Jurkat, Clone E6-1 (cell line): Measurements from ENCODE around the gene TAF8.
"Not testable (repeated sequence)": the region's sequence is repeated elsewhere in the genome, so short reads cannot be mapped to it uniquely, and the experiment has no call there.

Experiments used
- DNase-seq: peaks from one replicate; pipeline ENCODE4 v3.0.0-alpha.2; 2011; ENCODE audit warnings: low read depth, low spot score
- H3K4me3 ChIP-seq: 2 replicates; pipeline ENCODE4 v1.5.1; 2011; ENCODE audit warnings: mild to moderate bottlenecking, low read length, control low read depth, moderate library complexity

The TAF8 gene

DNA sequence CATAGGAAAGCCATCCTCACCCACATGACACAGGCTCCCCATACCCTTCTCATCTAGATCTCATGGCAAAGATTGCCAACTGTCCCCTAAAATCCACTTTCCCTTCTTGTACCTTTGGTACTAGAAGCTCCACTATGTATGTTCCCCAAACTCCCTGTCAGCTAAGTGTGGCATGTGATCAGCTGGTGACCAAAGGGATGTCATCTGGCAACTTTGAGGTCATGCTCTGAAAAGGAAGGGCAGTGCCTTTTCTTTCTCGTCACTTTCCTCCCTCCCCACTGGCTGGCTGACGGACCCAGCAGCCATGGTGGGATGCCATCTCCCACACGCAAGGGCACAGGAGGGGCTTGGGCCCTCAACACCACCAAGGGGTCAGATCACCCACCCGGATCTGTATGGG, 23.8 kb upstream of the TAF8 start:
- no peak overlapping the region for H3K4me3 ChIP-seq
- no peak for DNase-seq

- DNase-seq = no peak
- no peak overlapping the region for H3K4me3 ChIP-seq
Observed at GRCh38 chr6:42028234-42029061, 21.9 kb upstream of the TAF8 start.

DNA sequence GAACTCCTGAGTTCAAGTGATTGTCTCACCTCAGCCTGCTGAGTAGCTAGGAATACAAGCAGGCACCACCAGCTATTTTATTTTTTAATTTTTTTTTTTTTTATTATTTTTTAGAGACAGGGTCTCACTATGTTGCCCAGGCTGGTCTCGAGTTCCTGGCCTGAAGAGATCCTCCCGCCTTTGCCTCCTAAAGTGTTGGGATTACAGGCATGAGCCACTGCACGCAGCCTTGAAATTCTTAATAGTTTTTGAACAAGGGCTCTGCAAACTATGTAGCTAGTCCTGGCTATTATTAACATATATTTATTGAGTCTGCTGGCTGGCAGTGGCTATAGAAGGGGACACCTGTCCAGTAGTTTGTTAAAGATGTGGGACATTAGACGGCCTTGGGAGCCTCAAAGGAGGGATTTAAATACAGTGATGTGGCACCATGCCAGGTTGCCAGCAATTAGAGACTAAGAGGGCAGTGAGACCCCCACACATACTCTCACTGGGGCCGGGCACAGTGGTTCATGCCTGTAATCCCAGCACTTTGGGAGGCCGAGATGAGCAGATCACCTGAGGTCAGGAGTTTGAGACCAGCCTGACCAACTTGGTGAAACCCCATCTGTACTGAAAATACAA, 21.1 kb upstream of the TAF8 start:
- DNase-seq = no peak

DNA sequence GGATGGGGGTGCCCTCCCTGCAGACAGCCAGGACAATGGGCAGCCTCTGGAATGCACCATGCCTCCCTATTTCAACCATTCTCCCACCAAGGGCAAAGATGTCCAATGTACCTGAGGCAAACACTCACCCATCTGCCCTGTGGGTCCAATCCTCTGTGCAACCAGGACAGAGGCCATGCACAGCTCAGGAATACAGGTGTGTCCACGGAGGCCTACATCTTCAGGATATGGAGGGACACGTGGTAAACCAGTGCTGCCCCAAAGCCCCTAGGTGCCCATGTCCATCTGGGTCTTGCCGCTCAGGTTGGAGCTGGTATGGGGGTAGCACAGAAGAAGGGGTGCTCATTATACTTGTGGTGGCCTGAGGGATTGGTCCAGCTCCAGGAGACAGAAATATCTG, 20.4 kb upstream of the TAF8 start:
- no peak overlapping the region for H3K4me3 ChIP-seq
- DNase-seq = no peak

More for the DNA sequence above, 21.1 kb upstream of the TAF8 start:
- no peak overlapping the region for H3K4me3 ChIP-seq

- H3K4me3 ChIP-seq = no peak overlapping the region
- DNase-seq = no peak
Observed at GRCh38 chr6:42030585-42031506, 19.5 kb upstream of the TAF8 start.

- no peak overlapping the region for H3K4me3 ChIP-seq
- DNase-seq = no peak
Observed at GRCh38 chr6:42032366-42032765, 18.0 kb upstream of the TAF8 start.

- DNase-seq, H3K4me3 ChIP-seq: not testable (repeated sequence)
Observed at GRCh38 chr6:42037669-42038068, 12.7 kb upstream of the TAF8 start.

GRCh38 chr6:42038163-42038562, 12.2 kb upstream of the TAF8 start:
- no peak overlapping the region for H3K4me3 ChIP-seq
- DNase-seq = no peak

DNA sequence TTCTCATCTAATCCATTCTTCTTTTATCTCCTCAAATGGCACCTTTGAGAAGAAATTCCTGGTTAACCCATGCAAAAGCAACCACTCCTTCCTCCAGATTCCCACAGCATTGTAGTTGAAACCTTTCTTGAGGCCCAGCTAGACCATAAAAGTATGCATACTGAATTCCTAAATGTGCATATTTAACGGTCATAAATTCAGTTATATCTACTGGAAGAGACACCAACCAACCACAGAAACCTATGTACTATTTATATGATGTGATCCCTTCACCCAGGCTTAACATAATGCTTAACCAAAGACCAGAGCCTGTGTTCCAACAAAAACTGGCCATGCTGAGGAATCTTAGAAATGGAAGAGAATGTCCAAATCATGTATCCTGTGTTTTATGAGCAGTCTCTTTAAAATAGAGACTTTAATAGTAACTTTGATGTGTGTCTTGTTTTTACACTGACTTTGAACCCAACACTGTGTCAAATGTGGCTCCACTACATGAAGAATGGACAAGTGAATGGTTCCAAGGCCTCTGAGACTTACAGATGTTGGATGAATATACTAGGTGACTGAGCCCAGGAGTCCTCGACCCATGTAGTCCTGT, 11.4 kb upstream of the TAF8 start:
- no peak for DNase-seq
- H3K4me3 ChIP-seq = peak overlapping the region; percentile 10

GRCh38 chr6:42040856-42041480, 9.4 kb upstream of the TAF8 start:
- no peak overlapping the region for H3K4me3 ChIP-seq
- no peak for DNase-seq

DNA sequence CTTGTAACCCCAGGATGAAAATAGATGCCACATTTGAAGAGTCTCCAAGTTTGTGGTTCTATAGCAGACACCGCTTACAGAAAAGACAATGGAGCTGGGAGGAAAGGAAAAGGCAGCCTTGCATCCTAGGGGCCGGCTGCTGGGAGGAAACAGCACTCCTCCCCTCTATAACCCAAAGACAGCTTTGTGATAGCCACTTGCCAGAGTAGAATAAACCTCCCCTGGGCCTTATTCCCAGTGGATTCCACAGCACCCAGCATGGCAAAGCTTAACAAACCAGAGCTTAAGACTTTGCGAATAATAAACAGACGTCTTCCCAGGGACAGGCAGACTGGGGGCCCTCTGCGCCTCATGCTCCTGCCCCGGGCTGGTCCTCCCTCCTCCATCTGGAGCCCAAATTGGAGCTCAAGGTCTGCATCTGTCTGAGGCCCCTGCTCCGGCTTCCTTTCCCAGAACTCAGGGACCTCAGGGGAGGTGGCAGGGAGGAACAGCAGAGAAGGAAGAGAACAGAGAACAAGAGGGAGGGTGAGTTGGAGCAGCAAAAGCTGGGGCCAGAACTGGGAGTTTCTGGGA, 8.8 kb upstream of the TAF8 start:
- H3K4me3 ChIP-seq = no peak overlapping the region
- peak; percentile 53 for DNase-seq

- H3K4me3 ChIP-seq = no peak overlapping the region
- DNase-seq = no peak
Observed at GRCh38 chr6:42042108-42042507, 8.2 kb upstream of the TAF8 start.

GRCh38 chr6:42043787-42044475, 6.4 kb upstream of the TAF8 start:
- no peak overlapping the region for H3K4me3 ChIP-seq
- DNase-seq = peak; percentile 86

GRCh38 chr6:42045538-42046460, 4.5 kb upstream of the TAF8 start:
- peak; percentile 93 for DNase-seq
- peak overlapping the region; percentile 25 for H3K4me3 ChIP-seq

DNA sequence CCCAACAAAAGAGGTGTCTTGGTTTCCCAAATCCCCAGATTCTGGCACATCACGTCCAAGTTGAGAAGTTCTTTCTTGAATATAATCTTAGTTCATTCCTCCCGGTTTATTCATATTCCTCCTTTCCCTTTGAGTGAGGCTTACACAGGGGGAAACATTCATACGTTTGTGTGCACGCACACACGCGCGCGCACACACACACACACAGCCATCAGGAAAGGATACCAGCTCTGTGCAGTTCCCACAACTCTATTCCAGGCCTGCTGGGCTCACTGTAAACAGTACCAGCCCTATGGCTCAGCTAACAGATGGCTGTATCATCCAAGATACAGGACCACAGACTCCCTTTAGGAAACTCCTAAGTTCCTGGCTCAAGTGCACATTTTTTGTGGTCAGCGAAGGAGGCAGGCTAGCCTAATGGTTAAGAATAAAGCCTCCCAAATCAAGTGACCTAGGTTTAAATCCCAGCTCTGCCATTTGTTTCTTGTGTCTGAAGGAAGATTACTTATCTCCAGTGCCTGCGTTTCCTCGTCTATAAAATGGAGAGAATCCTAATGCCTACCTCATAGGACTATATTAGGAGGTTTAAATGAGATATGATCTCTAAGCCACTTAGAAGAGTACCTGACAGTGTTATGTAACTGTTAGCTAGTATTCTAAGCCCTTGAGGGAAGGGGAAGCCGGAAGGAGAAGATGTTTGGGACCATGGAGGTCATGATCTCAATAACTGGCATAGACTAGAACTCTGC, 3.7 kb upstream of the TAF8 start:
- DNase-seq = no peak
- no peak overlapping the region for H3K4me3 ChIP-seq

DNA sequence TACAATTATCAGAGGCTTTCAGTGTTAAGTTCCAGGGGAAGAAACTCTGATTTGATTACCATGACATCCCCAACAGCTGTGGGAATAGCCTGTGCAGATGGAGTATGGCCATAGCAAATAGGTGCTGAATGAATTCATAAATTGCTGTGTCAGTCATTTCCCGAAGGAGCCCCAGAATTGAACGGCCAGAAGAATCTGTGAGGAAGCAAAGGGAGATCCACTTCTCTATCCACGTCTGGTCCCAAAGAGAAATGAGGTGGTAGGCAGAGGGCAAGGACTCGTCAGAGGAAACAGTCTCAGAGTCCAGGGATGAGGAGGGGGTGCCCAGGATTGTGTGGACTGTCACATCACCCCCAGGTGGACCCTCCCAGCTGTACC, 3.1 kb upstream of the TAF8 start:
- no peak for DNase-seq

More for the DNA sequence above, 3.1 kb upstream of the TAF8 start:
- H3K4me3 ChIP-seq = no peak overlapping the region
